GM13977 (cell line): ENCODE results near the gene SLIT1.

ENCODE experiments used
- DNase-seq: peaks from one replicate; pipeline ENCODE4 v3.0.0; 2012; ENCODE audit warnings: low spot score
- CTCF ChIP-seq: IDR thresholded peaks from 2 replicates; pipeline ENCODE4 v1.5.1; 2012; ENCODE audit warnings: mild to moderate bottlenecking, control low read depth; ENCODE audit not compliant: insufficient read depth; ENCODE audit errors: extremely low read depth, missing control alignments
- in situ Hi-C: fragments of 300-500 bp; cut with MboI; formaldehyde crosslinking; loops from one replicate; pipeline ENCODE4 v1.12.0; 2022; ENCODE audit warnings: low sequenced_read_pairs, low pct_unique_long_range_greater_than_20kb, mixed read lengths, inconsistent platforms; ENCODE audit not compliant: unreplicated experiment

SLIT1 gene

GRCh38 chr10:97124211-97124610 is 61.5 kb downstream of the SLIT1 start:
- in situ Hi-C loops, result no loop called here
- DNase-seq, result no peak
- TF ChIP-seq CTCF, result no peak

GRCh38 chr10:97123765-97124164 is 62.0 kb downstream of the SLIT1 start:
- in situ Hi-C loops, result no loop called here
- no peak for TF ChIP-seq CTCF
- DNase-seq, result no peak

GRCh38 chr10:97121041-97121440 is 64.7 kb downstream of the SLIT1 start:
- in situ Hi-C loops, result no loop called here
- DNase-seq, result no peak
- no peak for TF ChIP-seq CTCF

GRCh38 chr10:97120370-97120769 is 65.4 kb downstream of the SLIT1 start:
- DNase-seq, result no peak
- no peak for TF ChIP-seq CTCF
- in situ Hi-C loops, result no loop called here

GRCh38 chr10:97119058-97119745 is 66.6 kb downstream of the SLIT1 start:
- TF ChIP-seq CTCF, result no peak
- no peak for DNase-seq
- in situ Hi-C loops, result no loop called here

GRCh38 chr10:97117372-97117771 is 68.4 kb downstream of the SLIT1 start:
- in situ Hi-C loops, result no loop called here
- TF ChIP-seq CTCF, result peak; percentile 42
- DNase-seq, result no peak
